HUES48 (cell line): ENCODE results near the gene WWTR1.

Experiments used
- H3K27ac ChIP-seq: one replicate; pipeline ENCODE4 v1.7.0; 2013; ENCODE audit warnings: low read depth, low read length, inconsistent platforms
- H3K27me3 ChIP-seq: 2 replicates; pipeline ENCODE4 v1.6.1; 2013; ENCODE audit warnings: mild to moderate bottlenecking, low read length; ENCODE audit not compliant: control insufficient read depth, insufficient read depth
- H3K36me3 ChIP-seq: 2 replicates; pipeline ENCODE4 v1.6.1; 2013; ENCODE audit warnings: low read length; ENCODE audit not compliant: control insufficient read depth, insufficient read depth
- H3K4me1 ChIP-seq: 2 replicates; pipeline ENCODE4 v1.6.1; 2013; ENCODE audit warnings: mild to moderate bottlenecking, low read length; ENCODE audit not compliant: control insufficient read depth, insufficient read depth
- H3K4me3 ChIP-seq: 2 replicates; pipeline ENCODE4 v1.5.1; 2013; ENCODE audit warnings: mild to moderate bottlenecking, low read depth, low read length
- H3K9ac ChIP-seq: 2 replicates; pipeline ENCODE4 v1.6.1; 2013; ENCODE audit warnings: mild to moderate bottlenecking, low read depth, low read length, moderate library complexity
- H3K9me3 ChIP-seq: 2 replicates; pipeline ENCODE4 v1.6.1; 2013; ENCODE audit warnings: low read length; ENCODE audit not compliant: control insufficient read depth, insufficient read depth

WWTR1 gene

DNA sequence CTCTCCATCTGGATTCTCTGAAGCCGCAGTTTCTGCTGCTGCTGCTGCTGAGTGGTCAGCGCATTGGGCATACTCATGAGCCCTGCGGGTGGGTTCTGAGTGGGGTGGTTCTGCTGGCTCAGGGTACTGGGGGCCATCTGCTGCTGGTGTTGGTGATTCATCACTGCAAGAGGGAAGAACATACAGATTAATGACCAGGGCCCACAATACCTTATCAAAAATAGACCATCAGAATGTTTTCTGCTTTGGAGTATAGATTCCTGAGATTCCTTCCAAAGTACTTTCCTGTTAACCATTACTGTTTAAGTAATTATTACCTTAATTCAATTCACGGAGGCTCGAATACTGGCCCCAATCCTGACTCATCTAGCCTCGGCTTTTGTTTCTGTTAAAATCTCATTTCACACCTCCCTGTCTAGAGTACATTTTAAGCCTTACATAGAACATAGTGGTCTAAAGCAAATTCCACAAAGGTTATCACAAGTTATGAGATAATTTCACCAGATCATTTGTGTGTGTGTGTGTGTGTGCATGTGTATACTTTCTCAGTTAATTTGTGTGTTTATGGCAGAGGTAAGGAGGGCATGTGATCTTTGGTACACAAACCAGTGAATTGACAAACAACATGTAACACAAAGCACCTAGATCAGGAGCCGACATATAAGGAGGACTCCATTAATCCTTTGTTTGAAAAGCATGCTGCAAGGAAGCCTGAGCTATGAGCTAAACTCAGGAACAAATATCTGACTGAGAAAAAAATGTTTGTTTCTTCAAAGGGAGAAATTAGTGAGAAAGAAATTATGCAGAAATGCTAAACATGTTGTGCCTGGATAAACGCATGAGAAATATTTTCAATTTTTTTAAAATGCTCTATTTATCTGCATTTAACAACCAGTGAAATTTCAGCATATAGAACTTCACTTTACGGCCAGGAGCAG, 115.2 kb downstream of the WWTR1 start:
- Histone ChIP-seq H3K4me1 (peaks cover 2% of the 10 kb centered on the region; the same call in 1 of the 2 replicates), H3K27me3 (no peaks in the 10 kb centered on the region), H3K9me3 (no peaks in the 10 kb centered on the region), H3K27ac (peak overlapping the region; percentile 52), H3K9ac (no peak overlapping the region), H3K36me3 (peaks cover 11% of the 10 kb centered on the region; the same call in 1 of the 2 replicates), H3K4me3 (no peak overlapping the region)

GRCh38 chr3:149541091-149541491, 116.7 kb downstream of the WWTR1 start:
- H3K9ac ChIP-seq, result no peak overlapping the region
- H3K27me3 ChIP-seq, result no peaks in the 10 kb centered on the region
- peaks cover 17% of the 10 kb centered on the region for H3K4me1 ChIP-seq
- H3K9me3 ChIP-seq, result no peaks in the 10 kb centered on the region
- peaks cover 11% of the 10 kb centered on the region; the same call in 1 of the 2 replicates for H3K36me3 ChIP-seq
- no peak overlapping the region for H3K4me3 ChIP-seq
- no peak overlapping the region for H3K27ac ChIP-seq

- Histone ChIP-seq H3K36me3 (peaks cover 11% of the 10 kb centered on the region; the same call in 1 of the 2 replicates), H3K27ac (no peak overlapping the region), H3K4me3 (no peak overlapping the region), H3K27me3 (no peaks in the 10 kb centered on the region), H3K4me1 (peaks cover 31% of the 10 kb centered on the region), H3K9ac (no peak overlapping the region), H3K9me3 (no peaks in the 10 kb centered on the region)
Measured at GRCh38 chr3:149538371-149538770, 119.5 kb downstream of the WWTR1 start.

- Histone ChIP-seq H3K27ac (peak overlapping the region; percentile 25), H3K27me3 (no peaks in the 10 kb centered on the region), H3K9ac (no peak overlapping the region), H3K4me1 (peaks cover 33% of the 10 kb centered on the region), H3K4me3 (no peak overlapping the region; the same call in 1 of the 2 replicates), H3K36me3 (no peaks in the 10 kb centered on the region; the same call in 1 of the 2 replicates), H3K9me3 (no peaks in the 10 kb centered on the region)
Measured at GRCh38 chr3:149536429-149536828, 121.4 kb downstream of the WWTR1 start.

- H3K27me3 ChIP-seq, result no peaks in the 10 kb centered on the region
- no peaks in the 10 kb centered on the region for H3K9me3 ChIP-seq
- peak overlapping the region; percentile 40 for H3K27ac ChIP-seq
- H3K36me3 ChIP-seq, result no peaks in the 10 kb centered on the region; the same call in 1 of the 2 replicates
- H3K4me3 ChIP-seq, result no peak overlapping the region
- H3K4me1 ChIP-seq, result peaks cover 33% of the 10 kb centered on the region
- no peak overlapping the region for H3K9ac ChIP-seq
Measured at GRCh38 chr3:149535333-149535685, 122.5 kb downstream of the WWTR1 start.

DNA sequence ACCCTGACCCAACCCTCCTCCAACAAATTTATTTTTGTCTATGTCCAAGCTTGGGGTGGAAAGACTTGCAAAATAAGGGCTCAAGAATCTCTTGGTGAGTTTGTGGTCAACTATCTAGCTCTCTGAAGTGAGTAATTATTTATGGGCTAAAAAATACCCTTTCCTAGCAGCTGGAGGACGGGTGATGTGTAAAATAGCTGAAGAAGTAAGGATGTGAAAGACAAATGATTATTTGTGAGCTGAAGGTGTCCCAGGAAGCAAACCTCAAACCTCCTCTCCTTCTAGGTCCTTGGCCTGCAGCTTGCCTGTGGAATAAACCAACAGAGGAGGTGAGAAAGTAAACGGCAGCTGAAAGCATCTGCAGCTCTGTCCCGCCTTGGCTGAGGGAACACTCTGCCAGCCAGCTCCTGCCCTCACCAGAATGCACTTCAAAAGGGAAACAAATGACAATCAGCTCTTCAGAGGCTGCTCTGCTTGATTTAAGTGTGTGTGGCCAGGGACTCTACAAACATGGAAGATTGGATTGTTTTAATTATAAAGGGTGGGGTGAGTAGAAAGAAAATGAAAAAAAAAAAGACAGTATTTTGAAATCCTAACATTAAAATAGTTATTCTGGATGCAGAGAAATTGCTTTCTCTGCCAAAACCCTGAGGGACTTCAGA, 123.0 kb downstream of the WWTR1 start:
- Histone ChIP-seq H3K9me3 (no peaks in the 10 kb centered on the region), H3K4me3 (no peak overlapping the region), H3K36me3 (no peaks in the 10 kb centered on the region; the same call in 1 of the 2 replicates), H3K9ac (no peak overlapping the region), H3K27ac (peak overlapping the region; percentile 40), H3K4me1 (peaks cover 33% of the 10 kb centered on the region), H3K27me3 (no peaks in the 10 kb centered on the region)

DNA sequence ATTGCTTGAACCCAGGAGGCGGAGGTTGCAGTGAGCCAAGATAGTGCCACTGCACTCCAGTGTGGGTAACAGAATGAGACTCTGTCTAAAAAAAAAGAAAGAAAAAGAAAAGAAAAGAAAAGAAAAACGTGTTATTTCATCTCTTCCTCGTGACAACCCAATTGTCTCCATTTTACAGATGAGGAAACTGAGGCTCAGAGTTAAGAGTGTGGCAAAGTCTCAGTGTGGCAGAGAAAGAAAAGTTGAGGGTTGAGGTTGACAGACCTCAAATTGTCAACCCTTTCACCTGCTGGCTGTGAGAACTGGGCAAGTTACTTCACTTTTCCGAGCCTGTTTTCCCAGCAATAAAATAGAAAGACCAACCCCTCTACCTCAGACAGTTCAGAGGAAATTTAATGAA, 123.7 kb downstream of the WWTR1 start:
- Histone ChIP-seq H3K27me3 (no peaks in the 10 kb centered on the region), H3K9ac (no peak overlapping the region), H3K36me3 (no peaks in the 10 kb centered on the region; the same call in 1 of the 2 replicates), H3K4me3 (no peak overlapping the region), H3K27ac (no peak overlapping the region), H3K9me3 (no peaks in the 10 kb centered on the region), H3K4me1 (peaks cover 33% of the 10 kb centered on the region)

GRCh38 chr3:149532489-149533180, 125.2 kb downstream of the WWTR1 start:
- no peak overlapping the region for H3K4me3 ChIP-seq

GRCh38 chr3:149529099-149529498, 128.7 kb downstream of the WWTR1 start:
- Histone ChIP-seq H3K27me3 (no peaks in the 10 kb centered on the region), H3K9me3 (no peaks in the 10 kb centered on the region), H3K4me1 (peaks cover 7% of the 10 kb centered on the region; the same call in 1 of the 2 replicates), H3K9ac (no peak overlapping the region), H3K4me3 (no peak overlapping the region), H3K36me3 (peaks cover 10% of the 10 kb centered on the region; the same call in 1 of the 2 replicates), H3K27ac (no peak overlapping the region)

More at GRCh38 chr3:149532489-149533180, 125.2 kb downstream of the WWTR1 start:
- peaks cover 35% of the 10 kb centered on the region for H3K4me1 ChIP-seq
- H3K27ac ChIP-seq, result no peak overlapping the region
- no peaks in the 10 kb centered on the region for H3K27me3 ChIP-seq
- no peaks in the 10 kb centered on the region for H3K36me3 ChIP-seq
- no peak overlapping the region for H3K9ac ChIP-seq
- H3K9me3 ChIP-seq, result no peaks in the 10 kb centered on the region

DNA sequence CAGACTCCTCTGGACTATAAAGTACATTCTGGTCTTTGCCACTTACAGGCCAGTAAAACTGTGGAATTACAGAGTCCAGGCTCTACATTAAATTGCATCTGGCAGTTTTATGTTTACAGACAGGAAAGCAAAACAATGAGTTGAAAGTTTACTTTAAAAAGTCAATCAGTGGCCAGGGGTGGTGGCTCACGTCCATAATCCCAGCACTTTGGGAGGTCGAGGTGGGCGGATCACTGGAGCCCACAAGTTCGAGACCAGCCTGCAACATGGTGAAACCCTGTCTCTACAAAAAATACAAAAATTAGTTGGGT, 129.5 kb downstream of the WWTR1 start:
- no peaks in the 10 kb centered on the region for H3K27me3 ChIP-seq
- no peak overlapping the region for H3K4me3 ChIP-seq
- peaks cover 7% of the 10 kb centered on the region; the same call in 1 of the 2 replicates for H3K4me1 ChIP-seq
- H3K9ac ChIP-seq, result no peak overlapping the region
- no peak overlapping the region for H3K27ac ChIP-seq
- H3K9me3 ChIP-seq, result no peaks in the 10 kb centered on the region
- H3K36me3 ChIP-seq, result peaks cover 17% of the 10 kb centered on the region; the same call in 1 of the 2 replicates
